Stimulated activated CD4-positive, alpha-beta T cell treated with anti-CD3 and anti-CD28 coated beads, Interleukin-2, amount 100 ng/mL, for 4 hours (primary cell): ENCODE results near the gene MKRN3.
"Not testable (repeated sequence)": the region's sequence is repeated elsewhere in the genome, so short reads cannot be mapped to it uniquely, and the experiment has no call there.

Source experiments
- DNase-seq: peaks from one replicate; pipeline ENCODE4 v3.0.0-alpha.2; 2020; ENCODE audit warnings: low read depth

MKRN3 gene

DNA sequence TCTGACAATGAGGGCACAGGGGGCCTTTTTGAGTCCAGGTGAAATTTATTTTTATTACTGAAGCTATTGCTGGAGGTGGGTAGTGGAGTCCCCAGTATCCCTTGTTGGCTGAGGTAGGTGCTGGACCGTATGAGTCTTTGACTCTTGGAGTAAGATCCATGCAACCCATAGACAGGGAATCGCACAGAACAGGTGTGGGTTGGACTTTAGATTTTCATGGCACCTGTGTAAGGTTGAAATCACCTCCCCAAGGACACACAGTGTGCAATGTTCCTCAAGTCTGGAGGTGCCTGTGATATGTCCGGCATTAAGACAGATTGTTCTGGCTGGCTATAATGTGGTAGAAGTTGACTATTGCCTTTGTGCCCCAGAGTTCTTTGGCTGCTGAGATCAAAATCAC lies 23.5 kb downstream of the MKRN3 start:
- DNase-seq = no peak

GRCh38 chr15:23594252-23594770 lies 28.8 kb downstream of the MKRN3 start:
- DNase-seq = no peak

DNA sequence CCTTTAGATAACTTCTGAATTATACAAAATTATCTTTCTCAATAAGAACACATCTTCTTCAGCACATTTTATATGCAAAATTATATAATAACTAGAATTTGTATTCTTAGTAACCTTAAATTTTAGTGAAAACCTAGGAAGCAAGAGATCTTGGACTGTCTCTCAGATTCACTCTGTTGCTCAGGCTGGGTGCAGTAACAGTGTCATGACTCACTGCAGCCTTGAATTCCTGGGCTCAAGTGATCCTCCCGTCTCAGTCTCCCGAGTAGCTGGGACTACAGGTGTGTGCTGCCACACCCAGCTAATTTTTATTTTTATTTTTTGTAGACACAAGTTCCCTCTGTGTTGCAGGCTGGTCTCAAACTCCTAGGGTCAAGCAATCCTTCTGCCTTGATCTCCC lies 29.9 kb downstream of the MKRN3 start:
- DNase-seq = no peak

DNA sequence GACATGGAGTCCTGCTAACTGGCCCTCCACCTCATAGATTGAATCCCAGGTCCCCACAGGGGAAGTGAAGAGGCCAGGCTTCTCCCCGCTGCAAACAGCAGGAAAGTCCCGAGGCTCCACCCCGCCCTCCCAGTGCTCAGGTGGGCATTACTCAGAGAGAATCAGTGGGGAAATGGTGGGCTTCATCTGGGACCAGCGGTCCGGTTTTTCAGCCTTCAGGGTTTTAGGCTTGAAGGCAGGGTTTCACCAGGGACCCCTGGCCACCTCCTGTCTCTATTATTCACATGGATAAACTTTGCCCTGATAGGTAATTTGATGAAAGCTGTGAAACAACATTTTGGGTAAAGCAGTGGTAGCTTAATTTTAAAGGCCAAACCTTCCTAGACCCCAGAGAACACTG lies 31.3 kb downstream of the MKRN3 start:
- DNase-seq = no peak

- not testable (repeated sequence) for DNase-seq
These were observed 31.8 kb downstream of the MKRN3 start for GRCh38 chr15:23597278-23597677.

DNA sequence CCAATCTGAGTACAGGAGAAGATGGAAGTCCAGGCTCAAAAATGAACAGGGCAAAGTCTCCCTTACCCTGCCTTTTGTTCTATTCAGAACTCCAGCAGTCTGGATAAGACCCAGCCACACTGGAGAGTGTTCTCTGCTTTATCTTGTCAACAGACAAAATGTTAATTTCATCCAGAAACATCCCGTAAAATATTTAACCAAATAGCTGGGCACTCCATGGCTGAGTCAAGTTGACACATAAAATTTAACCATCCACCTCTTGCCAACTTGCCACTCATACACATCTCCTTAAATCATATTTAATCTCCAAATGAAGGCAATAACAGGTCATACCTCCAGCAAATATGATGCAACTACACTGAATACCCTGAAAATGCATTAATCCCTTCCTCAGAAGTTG lies 33.6 kb downstream of the MKRN3 start:
- no peak for DNase-seq

DNA sequence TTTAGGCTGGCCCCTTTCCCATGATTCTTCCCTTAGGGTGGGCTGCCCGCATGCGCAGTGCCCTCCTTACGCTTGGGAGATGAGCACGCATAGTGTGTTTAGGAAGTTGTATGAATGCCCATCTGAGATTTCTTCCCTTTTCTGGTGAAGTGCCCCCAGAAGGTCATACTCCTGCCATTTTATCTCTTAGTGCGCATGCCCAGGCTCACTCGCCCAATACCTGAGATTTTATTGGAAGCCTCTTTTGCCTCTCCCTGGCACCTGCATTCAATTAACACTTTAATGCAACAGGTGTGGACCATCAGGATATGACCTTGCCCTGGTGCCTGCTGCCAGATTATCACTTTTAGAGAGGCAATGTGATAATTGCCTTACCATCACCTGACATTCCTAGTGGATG lies 36.6 kb downstream of the MKRN3 start:
- DNase-seq = no peak

GRCh38 chr15:23606226-23606625 lies 40.8 kb downstream of the MKRN3 start:
- DNase-seq = no peak

GRCh38 chr15:23616536-23616935 lies 51.1 kb downstream of the MKRN3 start:
- no peak for DNase-seq
